ENCODE measurements around the gene IGFALS. TPM values are rescaled to one million over a fixed set of nuclear protein-coding genes. Genes with fewer than 3 reads are reported as not detected.
A peak's percentile ranks its signal among the peaks of the same experiment; 100 is the strongest.

Gene IGFALS
- total RNA-seq (2014; rRNA removed; shearing (Covaris generic)): not detected in 2 replicates

- DNase-seq (ENCODE audit: low read depth): no peak
These were observed at the start of gene IGFALS for GRCh38 chr16:1793578-1794220. TSS of gene IGFALS (minus strand) at chr16:1793705. CDS start at chr16:1793652, 53 bp downstream.

DNA sequence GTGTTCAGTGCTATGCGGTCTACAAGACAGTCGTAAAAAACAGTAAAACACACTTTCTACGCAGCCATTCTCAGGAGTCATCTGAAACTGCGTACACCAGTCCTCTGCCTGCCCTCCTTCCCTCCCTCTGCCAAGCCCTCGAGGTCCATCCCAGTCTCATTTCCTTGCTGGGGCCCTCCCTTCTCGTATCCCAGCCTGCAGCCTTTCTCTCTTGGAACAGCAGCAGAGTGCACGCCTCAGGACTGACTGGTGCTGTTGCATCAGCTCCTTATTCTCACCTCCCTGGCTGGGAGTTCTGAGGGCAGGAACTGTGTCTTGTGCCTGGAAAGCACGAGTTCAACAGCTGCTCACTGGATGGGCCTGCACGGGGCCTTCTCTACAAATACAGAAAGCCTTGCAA, 46.0 kb upstream of the IGFALS start:
- no peak for DNase-seq (ENCODE audit: low read depth)

GRCh38 chr16:1834096-1834495, 40.6 kb upstream of the IGFALS start:
- no peak for DNase-seq (ENCODE audit: low read depth)

GRCh38 chr16:1832838-1833454, 39.4 kb upstream of the IGFALS start:
- no peak for DNase-seq (ENCODE audit: low read depth)

- DNase-seq (ENCODE audit: low read depth): no peak
These were observed 37.9 kb upstream of the IGFALS start for GRCh38 chr16:1831186-1832075.

- DNase-seq (ENCODE audit: low read depth): no peak
These were observed 36.7 kb upstream of the IGFALS start for GRCh38 chr16:1830213-1830612.

- DNase-seq (ENCODE audit: low read depth): no peak
These were observed 35.3 kb upstream of the IGFALS start for GRCh38 chr16:1828645-1829410.

DNA sequence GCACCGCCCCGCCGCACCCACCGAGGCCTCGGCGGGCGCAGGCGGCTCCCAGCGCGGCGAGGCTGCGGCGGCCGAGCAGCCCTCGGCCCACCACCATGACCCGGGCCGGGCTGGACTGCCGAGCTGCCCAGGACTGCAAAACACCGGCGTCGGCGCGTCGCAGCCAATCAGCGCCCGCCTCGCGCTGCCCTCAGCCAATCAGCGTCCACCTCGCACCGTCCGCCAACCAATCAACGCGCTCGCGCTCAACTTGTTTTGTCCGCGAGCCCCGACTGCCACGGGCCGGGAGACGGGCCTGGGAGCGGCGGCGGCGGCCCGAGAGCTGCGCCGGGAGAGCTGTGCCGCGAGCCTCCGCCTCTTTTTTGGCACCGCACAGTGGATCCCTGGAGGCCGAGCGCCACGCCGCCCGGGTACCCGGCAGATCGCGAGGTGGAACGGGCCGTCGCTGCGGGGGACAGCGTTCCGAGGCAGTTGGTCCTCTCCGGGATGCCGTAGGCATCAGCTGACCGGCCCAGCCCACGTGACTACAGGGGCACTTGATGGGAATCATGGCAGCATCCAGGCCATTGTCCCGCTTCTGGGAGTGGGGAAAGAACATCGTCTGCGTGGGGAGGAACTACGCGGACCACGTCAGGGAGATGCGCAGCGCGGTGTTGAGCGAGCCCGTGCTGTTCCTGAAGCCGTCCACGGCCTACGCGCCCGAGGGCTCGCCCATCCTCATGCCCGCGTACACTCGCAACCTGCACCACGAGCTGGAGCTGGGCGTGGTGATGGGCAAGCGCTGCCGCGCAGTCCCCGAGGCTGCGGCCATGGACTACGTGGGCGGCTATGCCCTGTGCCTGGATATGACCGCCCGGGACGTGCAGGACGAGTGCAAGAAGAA, 33.4 kb upstream of the IGFALS start, which contains the start of the genes FAHD1 and HAGH:
Gene FAHD1 (plus strand): TSS at position 516 of the 883 bp plus-strand sequence. CDS start 33 bp downstream, at position 549.
Gene HAGH (minus strand): TSS at position 135 of the 883 bp plus-strand sequence. CDS start 38 bp downstream, at position 97.
- DNase-seq (ENCODE audit: low read depth): peak; percentile 95

GRCh38 chr16:1825864-1826690, 32.6 kb upstream of the IGFALS start:
- peak; percentile 69 for DNase-seq (ENCODE audit: low read depth)

DNA sequence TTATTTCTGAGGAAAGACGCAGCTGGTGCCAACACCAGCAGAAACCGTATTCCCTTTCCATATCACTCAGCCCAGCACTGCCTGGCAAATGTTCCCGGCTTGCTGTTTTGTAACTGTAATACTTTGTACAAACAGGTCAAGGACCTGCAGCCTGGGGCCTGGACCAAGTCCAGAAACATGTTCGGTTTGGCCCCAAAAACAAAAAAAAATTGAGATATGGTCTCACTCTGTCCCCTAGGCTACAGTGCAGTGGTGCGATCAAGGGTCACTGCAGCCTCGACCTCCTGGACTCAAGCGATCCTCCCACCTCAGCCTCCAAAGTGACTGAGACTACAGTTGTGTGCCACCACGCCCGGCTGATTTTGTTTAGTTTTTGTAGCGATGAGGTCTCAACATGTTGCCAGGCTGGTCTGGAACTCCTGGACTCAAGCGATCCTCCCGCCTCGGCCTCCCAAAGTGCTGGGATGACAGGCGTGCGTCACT, 31.9 kb upstream of the IGFALS start:
- no peak for DNase-seq (ENCODE audit: low read depth)

- DNase-seq (ENCODE audit: low read depth): peak; percentile 54
These were observed 30.3 kb upstream of the IGFALS start for GRCh38 chr16:1823821-1824220.

GRCh38 chr16:1822801-1823200, 29.3 kb upstream of the IGFALS start:
- no peak for DNase-seq (ENCODE audit: low read depth)

DNA sequence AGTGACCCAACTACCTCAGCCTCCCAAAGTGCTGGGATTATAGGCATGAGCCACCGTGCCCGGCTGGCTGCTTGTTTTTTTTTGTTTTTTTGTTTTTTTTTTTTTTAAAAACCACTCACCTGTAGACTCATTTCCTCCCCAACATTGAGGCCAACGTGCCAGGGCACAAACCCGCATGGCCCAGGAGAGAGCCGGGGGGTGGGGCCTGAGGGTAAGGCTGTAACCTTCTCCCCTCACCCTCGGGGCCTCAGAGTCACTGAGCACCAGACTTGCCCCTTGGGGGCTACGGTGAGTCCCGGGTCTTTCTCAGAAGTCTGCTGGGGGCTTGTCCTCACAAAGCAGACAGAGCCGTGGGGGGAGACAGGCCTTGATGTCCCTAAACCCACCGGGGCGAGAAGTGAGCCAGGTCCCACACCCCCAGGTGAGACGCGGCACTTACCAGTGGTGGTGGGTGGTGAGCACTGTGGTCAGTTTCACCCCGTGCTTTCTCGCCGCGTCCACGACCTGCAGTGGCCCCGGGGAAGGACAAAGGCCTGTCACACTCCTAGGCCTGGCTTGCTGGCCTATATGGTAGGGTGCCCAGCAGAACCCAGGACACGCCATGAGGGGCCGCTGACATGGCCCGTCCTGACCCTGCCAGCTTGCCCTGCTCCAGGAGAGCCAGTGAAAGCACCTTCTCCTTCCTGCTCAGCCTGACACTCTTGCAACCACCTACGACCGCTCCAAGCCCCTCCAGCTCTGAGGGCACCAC, 28.5 kb upstream of the IGFALS start:
- no peak for DNase-seq (ENCODE audit: low read depth)

DNA sequence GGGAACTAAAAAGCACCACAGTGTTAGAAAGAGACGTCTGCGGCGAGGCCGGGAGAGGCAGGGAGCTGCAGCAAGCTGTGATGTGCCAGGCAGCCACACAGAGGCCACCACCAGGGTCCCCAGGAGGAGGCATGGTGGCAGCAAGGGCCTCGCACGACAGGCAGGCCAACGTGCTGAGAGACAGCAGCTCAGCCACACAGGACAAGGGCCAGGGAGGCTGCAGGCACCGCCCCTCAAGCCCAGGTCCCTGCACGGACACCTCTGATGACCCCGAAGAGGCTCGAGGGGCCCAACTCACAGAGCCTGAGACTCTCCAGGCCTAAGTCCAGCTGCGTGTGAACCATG, 27.4 kb upstream of the IGFALS start:
- DNase-seq (ENCODE audit: low read depth): no peak

- DNase-seq (ENCODE audit: low read depth): no peak
These were observed 26.8 kb upstream of the IGFALS start for GRCh38 chr16:1820096-1820945.

DNA sequence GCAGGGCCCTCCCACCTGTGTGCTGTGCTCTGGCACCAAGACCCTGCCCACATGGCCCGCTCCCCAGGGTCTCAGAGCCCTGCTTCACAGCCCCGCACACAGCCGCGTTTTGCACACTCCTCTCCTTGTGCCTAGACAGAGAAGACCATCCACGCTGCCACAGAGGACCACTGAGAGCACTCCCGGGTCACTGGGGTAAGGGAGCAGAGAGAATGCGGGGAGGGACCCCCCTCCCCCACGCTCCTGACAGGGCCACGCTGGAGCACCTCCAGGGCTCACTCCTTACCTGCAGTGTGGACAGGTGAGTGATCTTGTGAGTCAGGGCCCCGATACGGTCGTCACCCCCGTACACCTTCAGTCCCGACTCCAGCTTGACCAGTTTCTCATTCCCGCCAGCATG, 26.1 kb upstream of the IGFALS start:
- no peak for DNase-seq (ENCODE audit: low read depth)

DNA sequence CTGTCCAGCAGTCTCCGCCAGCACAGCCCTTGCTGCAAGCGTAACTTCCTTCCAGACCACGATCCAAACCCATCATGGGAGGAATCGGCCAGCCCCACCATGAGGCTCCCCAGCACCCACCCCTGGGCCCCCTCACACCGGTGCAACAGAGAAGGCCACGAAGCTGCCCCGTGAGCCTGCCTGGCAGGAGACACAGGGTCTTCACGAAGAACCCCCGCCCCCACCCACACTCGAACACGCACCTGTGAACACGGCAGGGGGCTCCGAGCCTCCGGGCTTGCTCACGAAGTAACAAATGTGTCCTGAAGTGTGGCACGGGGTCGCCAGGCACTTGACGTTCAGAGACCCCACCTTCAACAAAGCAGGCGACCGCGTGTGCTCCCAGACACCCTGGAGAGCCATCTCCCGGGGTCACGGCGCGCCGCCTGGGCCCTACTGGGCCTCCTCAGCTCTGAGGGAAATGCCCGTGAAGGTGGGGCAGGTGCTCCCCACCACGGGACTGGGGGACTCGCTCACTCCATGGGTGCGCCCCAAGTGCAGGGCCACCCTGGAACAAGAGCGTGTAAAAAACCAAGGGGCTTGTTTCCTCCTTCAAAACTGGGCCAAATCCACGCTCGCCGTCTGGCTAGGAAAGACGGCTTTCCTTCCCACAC, 25.5 kb upstream of the IGFALS start:
- no peak for DNase-seq (ENCODE audit: low read depth)

Measured in Daoy (cell line).